AG10803 (cell line): ENCODE results near the gene CLCN1.

ENCODE experiments used
- DNase-seq: peaks from one replicate; pipeline ENCODE4 v3.0.0; 2010; ENCODE audit warnings: low read depth
- H3K4me3 ChIP-seq: 2 replicates; pipeline ENCODE4 v1.5.1; 2011; ENCODE audit warnings: mild to moderate bottlenecking, low read length, control low read depth
- TF ChIP-seq, protein P1 (sequence below): conservative IDR thresholded peaks from 2 replicates; pipeline ENCODE4 v1.5.1; 2011; ENCODE audit warnings: mild to moderate bottlenecking, low read length, control low read depth, inconsistent platforms

The CLCN1 gene

DNA sequence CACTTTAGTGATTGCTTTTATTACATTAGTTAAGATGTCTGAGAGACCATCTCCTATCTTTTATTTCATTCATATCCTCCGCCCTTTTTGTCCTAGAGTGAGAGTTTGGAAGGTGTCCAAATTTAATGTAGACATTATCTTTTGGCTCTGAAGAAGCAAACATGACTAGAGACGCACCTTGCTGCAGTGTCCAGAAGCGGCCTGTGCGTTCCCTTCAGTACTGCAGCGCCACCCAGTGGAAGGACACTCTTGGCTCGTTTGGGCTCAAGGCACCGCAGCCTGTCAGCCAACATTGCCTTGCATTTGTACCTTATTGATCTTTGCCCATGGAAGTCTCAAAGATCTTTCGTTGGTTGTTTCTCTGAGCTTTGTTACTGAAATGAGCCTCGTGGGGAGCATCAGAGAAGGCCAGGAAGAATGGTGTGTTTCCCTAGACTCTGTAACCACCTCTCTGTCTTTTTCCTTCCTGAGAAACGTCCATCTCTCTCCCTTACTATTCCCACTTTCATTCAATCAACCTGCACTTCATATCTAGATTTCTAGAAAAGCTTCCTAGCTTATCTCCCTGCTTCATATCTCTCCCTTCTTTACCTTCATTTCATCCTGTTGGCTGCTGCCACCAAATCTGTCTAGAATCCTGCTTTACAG is 10.4 kb upstream of the CLCN1 start:
- DNase-seq, result peak; percentile 31
- H3K4me3 ChIP-seq, result no peak overlapping the region
- TF ChIP-seq, protein P1, sequence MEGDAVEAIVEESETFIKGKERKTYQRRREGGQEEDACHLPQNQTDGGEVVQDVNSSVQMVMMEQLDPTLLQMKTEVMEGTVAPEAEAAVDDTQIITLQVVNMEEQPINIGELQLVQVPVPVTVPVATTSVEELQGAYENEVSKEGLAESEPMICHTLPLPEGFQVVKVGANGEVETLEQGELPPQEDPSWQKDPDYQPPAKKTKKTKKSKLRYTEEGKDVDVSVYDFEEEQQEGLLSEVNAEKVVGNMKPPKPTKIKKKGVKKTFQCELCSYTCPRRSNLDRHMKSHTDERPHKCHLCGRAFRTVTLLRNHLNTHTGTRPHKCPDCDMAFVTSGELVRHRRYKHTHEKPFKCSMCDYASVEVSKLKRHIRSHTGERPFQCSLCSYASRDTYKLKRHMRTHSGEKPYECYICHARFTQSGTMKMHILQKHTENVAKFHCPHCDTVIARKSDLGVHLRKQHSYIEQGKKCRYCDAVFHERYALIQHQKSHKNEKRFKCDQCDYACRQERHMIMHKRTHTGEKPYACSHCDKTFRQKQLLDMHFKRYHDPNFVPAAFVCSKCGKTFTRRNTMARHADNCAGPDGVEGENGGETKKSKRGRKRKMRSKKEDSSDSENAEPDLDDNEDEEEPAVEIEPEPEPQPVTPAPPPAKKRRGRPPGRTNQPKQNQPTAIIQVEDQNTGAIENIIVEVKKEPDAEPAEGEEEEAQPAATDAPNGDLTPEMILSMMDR, result peak; percentile 64

DNA sequence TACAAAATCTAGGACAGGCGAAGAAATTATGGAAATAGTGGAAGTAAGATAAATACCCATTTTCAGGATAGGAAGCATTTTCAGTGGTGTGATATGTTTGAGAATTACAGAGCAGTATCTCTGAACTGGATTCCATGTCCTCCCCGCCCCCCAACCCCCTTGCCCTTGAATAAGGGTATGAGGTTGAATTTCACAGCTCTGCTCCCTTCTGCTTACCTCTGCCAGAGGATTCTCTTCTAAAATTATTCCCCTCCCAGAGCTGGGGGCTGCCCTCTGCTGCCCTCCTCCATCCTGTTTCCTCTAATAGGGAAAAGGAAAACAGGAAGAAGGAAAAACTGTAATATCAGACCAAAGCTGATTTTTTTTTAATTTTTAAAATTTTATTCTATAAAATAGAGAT is 7.3 kb upstream of the CLCN1 start:
- no peak for DNase-seq
- TF ChIP-seq, protein P1, result no peak

DNA sequence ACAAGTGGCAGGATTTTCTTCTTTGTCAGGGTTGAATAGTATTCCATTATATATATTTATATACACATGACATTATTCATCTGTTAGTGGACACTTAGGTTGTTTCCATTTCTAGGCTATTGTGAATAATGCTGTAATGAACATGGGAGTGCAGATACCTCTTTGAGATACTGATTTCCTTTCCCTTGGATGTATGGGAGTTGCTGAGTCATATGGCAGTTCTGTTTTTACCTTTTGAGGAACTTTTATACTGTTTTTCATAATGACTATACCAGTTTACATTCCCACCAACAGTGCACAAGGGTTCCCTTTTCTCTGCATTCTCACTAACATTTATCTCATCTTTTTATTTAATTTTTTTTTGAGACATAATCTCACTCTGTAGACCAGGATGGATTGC is 1.8 kb upstream of the CLCN1 start:
- no peak for DNase-seq
- H3K4me3 ChIP-seq, result no peak overlapping the region
- TF ChIP-seq, protein P1, result no peak

More for the DNA sequence above, 7.3 kb upstream of the CLCN1 start:
- H3K4me3 ChIP-seq, result no peak overlapping the region

DNA sequence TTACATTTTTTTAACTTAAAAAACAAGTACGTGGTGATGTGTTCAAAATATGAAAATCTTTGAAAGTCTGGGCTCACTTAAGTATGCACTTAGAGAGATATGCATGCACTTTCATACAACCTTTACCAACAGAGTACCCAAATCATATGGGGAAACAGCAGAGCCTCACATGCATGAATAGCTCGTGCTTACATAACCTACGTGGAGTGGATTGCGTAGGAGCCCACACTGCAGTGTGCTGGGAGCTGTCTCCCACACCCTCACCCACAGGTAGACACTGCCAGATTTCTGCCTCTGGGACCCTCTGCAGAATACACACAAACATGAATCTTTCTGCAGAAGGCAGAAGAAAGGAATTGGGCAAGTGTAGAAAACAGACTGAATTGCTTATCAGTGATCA is 581 bp downstream of the CLCN1 start:
- DNase-seq, result no peak
- TF ChIP-seq, protein P1, result no peak

DNA sequence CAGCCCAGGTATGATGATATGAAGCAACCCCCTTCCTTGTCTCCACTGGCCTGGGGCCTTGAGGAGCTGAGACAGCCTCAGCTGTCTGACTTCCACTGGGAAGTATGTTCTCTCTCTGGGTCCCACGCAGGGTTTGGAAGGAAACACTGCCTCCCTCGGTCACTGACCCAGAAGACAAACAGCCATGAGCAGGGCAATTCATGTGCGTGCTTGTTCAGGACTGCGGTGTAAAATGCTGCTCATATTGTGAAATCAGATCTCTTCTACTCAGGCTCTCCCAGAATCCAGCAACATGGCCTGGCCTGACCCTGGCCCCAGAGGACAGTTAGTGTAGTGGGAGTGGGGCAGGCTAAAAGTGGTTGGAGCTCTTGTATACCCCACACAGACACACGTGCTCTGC is 2.8 kb downstream of the CLCN1 start:
- TF ChIP-seq, protein P1, result peak; percentile 11; the same call in 1 of the 2 replicates
- H3K4me3 ChIP-seq, result no peak overlapping the region
- DNase-seq, result peak; percentile 70

More for the DNA sequence above, 581 bp downstream of the CLCN1 start:
- H3K4me3 ChIP-seq, result no peak overlapping the region

DNA sequence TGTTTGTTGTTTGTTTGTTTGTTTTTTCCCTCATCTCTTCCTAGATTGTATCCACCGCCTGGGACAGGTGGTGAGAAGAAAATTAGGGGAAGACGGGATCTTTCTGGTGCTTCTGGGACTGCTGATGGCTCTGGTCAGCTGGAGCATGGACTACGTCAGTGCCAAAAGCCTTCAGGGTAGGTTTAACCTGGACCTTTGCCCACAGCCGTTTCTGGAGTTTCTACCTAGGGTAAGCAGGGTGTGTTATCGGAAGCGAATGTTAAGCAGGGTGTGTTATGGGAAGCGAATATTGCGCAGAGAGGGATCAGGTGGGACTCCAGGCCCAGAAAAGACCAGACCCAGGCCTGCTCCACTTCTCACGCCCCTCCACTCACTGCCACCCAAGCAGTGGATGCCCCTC is 4.7 kb downstream of the CLCN1 start:
- TF ChIP-seq, protein P1, result no peak
- H3K4me3 ChIP-seq, result no peak overlapping the region
- no peak for DNase-seq

DNA sequence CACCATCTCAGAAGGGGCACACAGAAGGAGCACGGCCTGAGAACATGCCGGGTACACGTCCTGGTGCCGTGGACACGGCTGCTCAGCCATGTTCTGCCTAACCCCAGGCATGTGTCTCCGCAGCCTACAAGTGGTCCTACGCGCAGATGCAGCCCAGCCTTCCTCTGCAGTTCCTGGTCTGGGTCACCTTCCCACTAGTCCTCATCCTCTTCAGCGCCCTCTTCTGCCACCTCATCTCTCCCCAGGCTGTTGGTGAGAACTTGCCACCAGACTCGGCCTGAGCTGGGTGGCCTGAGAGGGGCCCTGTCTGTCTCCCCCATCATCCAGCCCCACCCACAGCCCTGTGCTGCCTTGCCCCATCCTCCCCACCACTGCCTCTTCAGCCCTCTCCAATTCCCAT is 5.3 kb downstream of the CLCN1 start:
- DNase-seq, result no peak
- H3K4me3 ChIP-seq, result no peak overlapping the region
- TF ChIP-seq, protein P1, result no peak
